ENCODE data around the gene GRM8.
A peak's percentile ranks its signal among the peaks of the same experiment; 100 is the strongest.

Gene GRM8

GRCh38 chr7:126608339-126608776, 644.4 kb downstream of the GRM8 start:
- peak; percentile 30 for TF ChIP-seq CTCF (IDR thresholded peaks at IDR 0.05; ENCODE audit: low read depth, low read length, missing control alignments)
- DNase-seq (ENCODE audit: low read depth), result no peak
- H3K4me3 ChIP-seq (ENCODE audit: low read depth, low read length), result no peak overlapping the region
- in situ Hi-C loops (cut with HindIII; ENCODE audit: low sequenced_read_pairs), result no loop called here

GRCh38 chr7:126606331-126606730, 646.4 kb downstream of the GRM8 start:
- in situ Hi-C loops (cut with HindIII; ENCODE audit: low sequenced_read_pairs), result no loop called here
- no peak overlapping the region for H3K4me3 ChIP-seq (ENCODE audit: low read depth, low read length)
- DNase-seq (ENCODE audit: low read depth), result no peak
- no peak for TF ChIP-seq CTCF (IDR thresholded peaks at IDR 0.05; ENCODE audit: low read depth, low read length, missing control alignments)

- no peak overlapping the region for H3K4me3 ChIP-seq (ENCODE audit: low read depth, low read length)
- no peak for TF ChIP-seq CTCF (IDR thresholded peaks at IDR 0.05; ENCODE audit: low read depth, low read length, missing control alignments)
- no peak for DNase-seq (ENCODE audit: low read depth)
- in situ Hi-C loops (cut with HindIII; ENCODE audit: low sequenced_read_pairs), result no loop called here
These were observed 647.2 kb downstream of the GRM8 start for GRCh38 chr7:126605553-126605952.

GRCh38 chr7:126605056-126605455, 647.7 kb downstream of the GRM8 start:
- in situ Hi-C loops (cut with HindIII; ENCODE audit: low sequenced_read_pairs), result no loop called here
- TF ChIP-seq CTCF (IDR thresholded peaks at IDR 0.05; ENCODE audit: low read depth, low read length, missing control alignments), result no peak
- no peak for DNase-seq (ENCODE audit: low read depth)
- H3K4me3 ChIP-seq (ENCODE audit: low read depth, low read length), result no peak overlapping the region

GRCh38 chr7:126589068-126589684, 663.6 kb downstream of the GRM8 start:
- in situ Hi-C loops (cut with HindIII; ENCODE audit: low sequenced_read_pairs), result no loop called here
- no peak for DNase-seq (ENCODE audit: low read depth)
- no peak for TF ChIP-seq CTCF (IDR thresholded peaks at IDR 0.05; ENCODE audit: low read depth, low read length, missing control alignments)
- no peak overlapping the region for H3K4me3 ChIP-seq (ENCODE audit: low read depth, low read length)

GRCh38 chr7:126578338-126578737, 674.4 kb downstream of the GRM8 start:
- TF ChIP-seq CTCF (IDR thresholded peaks at IDR 0.05; ENCODE audit: low read depth, low read length, missing control alignments), result no peak
- no peak for DNase-seq (ENCODE audit: low read depth)
- H3K4me3 ChIP-seq (ENCODE audit: low read depth, low read length), result no peak overlapping the region
- in situ Hi-C loops (cut with HindIII; ENCODE audit: low sequenced_read_pairs), result no loop called here

Measured in astrocyte of the cerebellum (primary cell).